Prostate gland (tissue), 2 donors: ENCODE measurements around the gene PTPN2. TPM values are rescaled to one million over a fixed set of nuclear protein-coding genes. Genes with fewer than 3 reads are reported as not detected.

Experiments used
- DNase-seq: peaks from one replicate; pipeline ENCODE4 v3.0.0-alpha.2; 2019; ENCODE audit warnings: low spot score
- H3K27ac ChIP-seq, 2 donors: fragments of 200-600 bp; sonication (generic); 2 replicates each; pipeline ENCODE4 v1.5.1; 2017 to 2019
- H3K27me3 ChIP-seq: fragments of 200-600 bp; sonication (generic); replicated peaks from 2 replicates; pipeline ENCODE4 v1.5.1; 2019; ENCODE audit not compliant: insufficient read depth
- H3K36me3 ChIP-seq, 2 donors: fragments of 200-600 bp; sonication (generic); 1 replicate in 1 of 2; 2 replicates in 1 of 2; pipeline versions ENCODE4 v1.5.1 to v1.8.1; 2017 to 2019
- H3K4me1 ChIP-seq: fragments of 200-600 bp; sonication (generic); replicated peaks from 2 replicates; pipeline ENCODE4 v1.5.1; 2019
- H3K4me3 ChIP-seq, 2 donors: fragments of 200-600 bp; sonication (generic); 2 replicates each; pipeline ENCODE4 v1.5.1; 2017 to 2019
- H3K9me3 ChIP-seq: fragments of 200-600 bp; sonication (generic); 2 replicates; pipeline ENCODE4 v1.5.1; 2017
- CTCF ChIP-seq, 4 experiments: fragments of 200-600 bp in 2 of 4; fragments of 450-650 bp in 2 of 4; sonication (generic) in 2 of 4; IDR thresholded peaks; 1 replicate in 3 of 4; 2 replicates in 1 of 4; pipeline ENCODE4 v1.5.1; 2016 to 2019; ENCODE audit warnings: antibody characterized with exemption in 4 of 4, mild to moderate bottlenecking in 2 of 4, moderate library complexity in 2 of 4
- POLR2A ChIP-seq: fragments of 450-650 bp; IDR thresholded peaks from one replicate; pipeline ENCODE4 v1.6.1; 2016; ENCODE audit warnings: antibody characterized with exemption, mild to moderate bottlenecking
- POLR2AphosphoS5 ChIP-seq: sonication (generic); formaldehyde crosslinking; IDR thresholded peaks from one replicate; pipeline ENCODE4 v1.6.1; 2017; ENCODE audit warnings: antibody characterized with exemption
- WGBS: methylation state at CpG from one replicate; pipeline ENCODE4 v1.1.5; 2018; 5-methylcytosine and 5-hydroxymethylcytosine counted together
- intact Hi-C: fragments of 100-400 bp; cut with DNase I; formaldehyde crosslinking; loops from one replicate; pipeline ENCODE4 v1.14.2; 2022
- total RNA-seq, 2 donors: library from RNA; depleted of rRNA; stranded (reverse); fragments of >200 nt; gene quantifications; one replicate each; pipeline ENCODE4 v1.1.0, GENCODE V29; 2016

Gene PTPN2
- total RNA-seq, 2 donors from 2014 or later: 25.0 to 34.0 TPM

GRCh38 chr18:12791610-12792009, 92.4 kb downstream of the PTPN2 start:
- DNase-seq: no peak
- 96% methylated on average over 5 of the region's 5 CpGs for WGBS
- intact Hi-C loops: no loop called here
- no peaks in the 10 kb centered on the region for H3K27me3 ChIP-seq
- no peaks in the 10 kb centered on the region for H3K36me3 ChIP-seq
- no peak overlapping the region for H3K27ac ChIP-seq
- no peak overlapping the region for H3K4me3 ChIP-seq
- H3K4me1 ChIP-seq: no peaks in the 10 kb centered on the region
- TF ChIP-seq POLR2A (no peak), CTCF (IDR thresholded peaks at IDR 0.05) (no peak), POLR2AphosphoS5 (no peak)
- no peaks in the 10 kb centered on the region for H3K9me3 ChIP-seq

- H3K27me3 ChIP-seq: no peaks in the 10 kb centered on the region
- intact Hi-C loops: no loop called here
- TF ChIP-seq CTCF (IDR thresholded peaks at IDR 0.05) (no peak), POLR2A (no peak), POLR2AphosphoS5 (no peak)
- H3K36me3 ChIP-seq: no peaks in the 10 kb centered on the region
- H3K4me1 ChIP-seq: no peaks in the 10 kb centered on the region
- 93% methylated on average over 2 of the region's 2 CpGs for WGBS
- H3K4me3 ChIP-seq: no peak overlapping the region
- no peak overlapping the region for H3K27ac ChIP-seq
- H3K9me3 ChIP-seq: no peaks in the 10 kb centered on the region
- DNase-seq: no peak
Observed at GRCh38 chr18:12786669-12787068, 97.4 kb downstream of the PTPN2 start.

- DNase-seq: no peak
- Histone ChIP-seq H3K4me1 (no peaks in the 10 kb centered on the region), H3K36me3 (no peaks in the 10 kb centered on the region), H3K9me3 (no peaks in the 10 kb centered on the region), H3K27me3 (no peaks in the 10 kb centered on the region), H3K4me3 (no peak overlapping the region), H3K27ac (no peak overlapping the region)
- TF ChIP-seq POLR2A: no peak
- TF ChIP-seq POLR2AphosphoS5: no peak
- no peak for TF ChIP-seq CTCF (IDR thresholded peaks at IDR 0.05)
- 84% methylated on average over 8 of the region's 8 CpGs for WGBS
- intact Hi-C loops: no loop called here
Observed at GRCh38 chr18:12783524-12783923, 100.5 kb downstream of the PTPN2 start.

- Histone ChIP-seq H3K36me3 (no peaks in the 10 kb centered on the region), H3K4me3 (no peak overlapping the region), H3K27me3 (no peaks in the 10 kb centered on the region), H3K9me3 (no peaks in the 10 kb centered on the region), H3K27ac (no peak overlapping the region), H3K4me1 (no peaks in the 10 kb centered on the region)
- no peak for DNase-seq
- intact Hi-C loops: no loop called here
- TF ChIP-seq POLR2A: no peak
- no peak for TF ChIP-seq CTCF (IDR thresholded peaks at IDR 0.05)
- TF ChIP-seq POLR2AphosphoS5: no peak
- 81% methylated on average over 6 of the region's 6 CpGs for WGBS
Observed at GRCh38 chr18:12782521-12782920, 101.5 kb downstream of the PTPN2 start.

- TF ChIP-seq CTCF (IDR thresholded peaks at IDR 0.05): no peak
- no peak for TF ChIP-seq POLR2A
- TF ChIP-seq POLR2AphosphoS5: no peak
- Histone ChIP-seq H3K27ac (no peak overlapping the region), H3K4me3 (no peak overlapping the region), H3K9me3 (no peaks in the 10 kb centered on the region), H3K4me1 (no peaks in the 10 kb centered on the region), H3K27me3 (no peaks in the 10 kb centered on the region), H3K36me3 (no peaks in the 10 kb centered on the region)
- intact Hi-C loops: no loop called here
- WGBS: 94% methylated on average over 21 of the region's 21 CpGs
- DNase-seq: no peak
Observed at GRCh38 chr18:12779456-12779855, 104.6 kb downstream of the PTPN2 start.
